Endothelial cell of umbilical vein (primary cell): ENCODE results near the gene ZC3H18. TPM values are rescaled to one million over a fixed set of nuclear protein-coding genes. Genes with fewer than 3 reads are reported as not detected.

ENCODE experiments used
- BruUV-seq: library from RNA; stranded (reverse); fragments of 400-500 nt; replicated peaks from 2 replicates; lab custom pipeline; 2021; lab: Mats Ljungman, UMichigan
- CTCF ChIA-PET: fragments of 300-600, 350-600 bp; sonication (Branson Sonifier 250); formaldehyde crosslinking; loops from one replicate; lab custom pipeline; 2021; ENCODE audit warnings: antibody characterized with exemption, inconsistent platforms; lab: Charles Lee
- POLR2A ChIA-PET: fragments of 300-600, 350-600 bp; sonication (Branson Sonifier 250); formaldehyde crosslinking; loops from one replicate; lab custom pipeline; 2021; ENCODE audit warnings: antibody characterized with exemption, inconsistent platforms; lab: Charles Lee
- DNase-seq: peaks from one replicate; pipeline ENCODE4 v3.0.0-alpha.2; 2011; ENCODE audit warnings: low read depth, low spot score
- FAIRE-seq: peaks from 2 replicates; lab custom pipeline; 2011; peaks lifted over from hg19 to GRCh38; lab: Jason Lieb, UNC
- H2AFZ ChIP-seq: 2 replicates; pipeline ENCODE4 v1.6.0; 2012; ENCODE audit warnings: low read depth, low read length, control low read depth, inconsistent platforms
- H3K27ac ChIP-seq: 2 replicates; pipeline ENCODE4 v1.5.1; 2011; ENCODE audit warnings: low read depth, mild to moderate bottlenecking, control low read depth, low read length, moderate library complexity; ENCODE audit not compliant: insufficient read depth
- H3K27me3 ChIP-seq, 2 experiments: 2 replicates each; pipeline versions ENCODE4 v1.6.0 to v1.6.1; 2011; ENCODE audit warnings: low read length in 2 of 2, mixed read lengths in 1 of 2; ENCODE audit not compliant: control insufficient read depth in 2 of 2, insufficient read depth in 2 of 2
- H3K36me3 ChIP-seq, 2 experiments: 2 replicates in 1 of 2; 3 replicates in 1 of 2; pipeline ENCODE4 v1.5.1; 2011; ENCODE audit warnings: low read length in 2 of 2, mild to moderate bottlenecking in 1 of 2, moderate library complexity in 1 of 2; ENCODE audit not compliant: control insufficient read depth in 2 of 2, insufficient read depth in 2 of 2; ENCODE audit errors: extremely low read depth in 1 of 2
- H3K4me1 ChIP-seq: 3 replicates; pipeline ENCODE4 v1.5.1; 2011; ENCODE audit warnings: mild to moderate bottlenecking, low read length; ENCODE audit not compliant: control insufficient read depth, insufficient read depth; ENCODE audit errors: extremely low read depth
- H3K4me2 ChIP-seq: 2 replicates; pipeline ENCODE4 v1.6.1; 2011; ENCODE audit warnings: low read length, control low read depth, mixed read lengths; ENCODE audit not compliant: insufficient read depth
- H3K4me3 ChIP-seq, 3 experiments: fragments of 200-600 bp in 1 of 3; sonication (generic), shearing (Covaris generic) in 1 of 3; replicated peaks in 1 of 3; 2 replicates each; pipeline ENCODE4 v1.5.1; 2011 to 2016; ENCODE audit warnings: control low read depth in 3 of 3, low read length in 3 of 3, mild to moderate bottlenecking in 2 of 3, inconsistent platforms in 1 of 3, low read depth in 1 of 3, moderate library complexity in 1 of 3; ENCODE audit not compliant: insufficient read depth in 1 of 3
- H3K79me2 ChIP-seq: 2 replicates; pipeline ENCODE4 v1.6.0; 2012; ENCODE audit warnings: low read length, inconsistent platforms; ENCODE audit not compliant: control insufficient read depth, insufficient read depth
- H3K9ac ChIP-seq: replicated peaks from 2 replicates; pipeline ENCODE3; 2011; ENCODE audit warnings: low read length, control low read depth; ENCODE audit not compliant: insufficient read depth; ENCODE audit errors: extremely low read depth
- H3K9me1 ChIP-seq: replicated peaks from 3 replicates; pipeline ENCODE4 v1.6.0; 2011; ENCODE audit warnings: mild to moderate bottlenecking, low read length; ENCODE audit not compliant: control insufficient read depth, insufficient read depth; ENCODE audit errors: extremely low read depth
- H3K9me3 ChIP-seq: replicated peaks from 2 replicates; pipeline ENCODE4 v1.5.1; 2012; ENCODE audit warnings: low read length, inconsistent platforms; ENCODE audit not compliant: control insufficient read depth, insufficient read depth
- H4K20me1 ChIP-seq: replicated peaks from 2 replicates; pipeline ENCODE3; 2011; ENCODE audit warnings: mild to moderate bottlenecking, low read length; ENCODE audit not compliant: control insufficient read depth, insufficient read depth; ENCODE audit errors: extremely low read depth
- CTCF ChIP-seq, 2 donors: IDR thresholded peaks; 1 replicate in 1 of 2; 2 replicates in 1 of 2; pipeline ENCODE4 v1.5.1; 2011; ENCODE audit warnings: low read length in 2 of 2, mild to moderate bottlenecking in 2 of 2, moderate library complexity in 2 of 2, control low read depth in 1 of 2, inconsistent platforms in 1 of 2, low read depth in 1 of 2; ENCODE audit not compliant: insufficient read depth in 1 of 2; ENCODE audit errors: extremely low read depth in 1 of 2
- EZH2 ChIP-seq: IDR thresholded peaks from 2 replicates; pipeline ENCODE4 v1.6.1; 2012; ENCODE audit warnings: borderline replicate concordance, low read depth, mild to moderate bottlenecking, moderate library complexity, low read length, inconsistent platforms; ENCODE audit not compliant: severe bottlenecking
- FOS ChIP-seq: IDR thresholded peaks from 2 replicates; pipeline ENCODE4 v1.6.1; 2011; ENCODE audit warnings: mild to moderate bottlenecking, low read length, moderate library complexity, borderline replicate concordance; ENCODE audit not compliant: insufficient read depth
- GATA2 ChIP-seq: IDR thresholded peaks from 2 replicates; pipeline ENCODE4 v1.7.0; 2011; ENCODE audit warnings: low read depth, mild to moderate bottlenecking, moderate library complexity, mixed read lengths, low read length; ENCODE audit not compliant: insufficient read length, insufficient read depth
- JUN ChIP-seq: IDR thresholded peaks from 2 replicates; pipeline ENCODE4 v1.6.1; 2011; ENCODE audit warnings: borderline replicate concordance, low read depth; ENCODE audit not compliant: insufficient read length, insufficient read depth
- MAX ChIP-seq: IDR thresholded peaks from 2 replicates; pipeline ENCODE4 v1.6.1; 2011; ENCODE audit not compliant: insufficient read depth, insufficient read length
- MYC ChIP-seq: IDR thresholded peaks from one replicate; pipeline ENCODE4 v1.6.1; 2011; ENCODE audit warnings: mild to moderate bottlenecking, low read depth, low read length
- POLR2A ChIP-seq: IDR thresholded peaks from 2 replicates; pipeline ENCODE4 v1.6.1; 2012; ENCODE audit warnings: low read depth, mild to moderate bottlenecking, control low read depth, low read length
- POLR2AphosphoS5 ChIP-seq: IDR thresholded peaks from 2 replicates; pipeline ENCODE4 v1.6.1; 2012; ENCODE audit warnings: low read depth, mild to moderate bottlenecking, control low read depth, low read length, moderate library complexity; ENCODE audit not compliant: insufficient read depth
- dilution Hi-C: fragments of 300-500 bp; cut with MboI; formaldehyde crosslinking; loops from one replicate; pipeline ENCODE4 v1.15.0; 2019; ENCODE audit warnings: low sequenced_read_pairs; ENCODE audit not compliant: extremely low pct_ligation_motif_present
- intact Hi-C: fragments of 100-400 bp; cut with micrococcal nuclease; formaldehyde crosslinking; loops from one replicate; pipeline ENCODE4 v1.10.0; 2022
- polyA plus RNA-seq, 4 experiments: library from polyadenylated mRNA; depleted of rRNA in 3 of 4; stranded (reverse) in 3 of 4; unstranded in 1 of 4; fragments of >200 nt; gene quantifications; 2 replicates each; pipeline versions ENCODE4 v1.2.1 to v1.2.3, GENCODE V29; 2011 to 2012; ENCODE audit warnings: missing spikeins in 1 of 4
- total RNA-seq: library from RNA; stranded (reverse); gene quantifications from 2 replicates; pipeline ENCODE4 v1.2.3, GENCODE V29; 2021

The ZC3H18 gene
- total and polyA plus RNA-seq, 2 donors (not counting 3 experiments of a cell fraction or from before 2014, with no cell fraction given): 12.1 to 52.8 TPM

GRCh38 chr16:88630941-88631340, 60.7 kb downstream of the ZC3H18 start:
- DNase-seq (no peak), FAIRE-seq (no peak)
- Histone ChIP-seq H3K4me1 (peaks cover 8% of the 10 kb centered on the region), H3K27ac (no peak overlapping the region), H3K79me2 (no peaks in the 10 kb centered on the region), H3K9me1 (no peaks in the 10 kb centered on the region), H3K9me3 (no peaks in the 10 kb centered on the region), H3K4me2 (no peak overlapping the region), H3K4me3 (no peak overlapping the region), H4K20me1 (no peaks in the 10 kb centered on the region), H3K36me3 (peaks cover 2 to 16% of the 10 kb centered on the region in 2 experiments), H2AFZ (no peak overlapping the region), H3K9ac (no peak overlapping the region), H3K27me3 (no peaks in the 10 kb centered on the region)
- intact Hi-C loops (no loop called here), dilution Hi-C loops (no loop called here)
- TF ChIP-seq POLR2AphosphoS5 (no peak), JUN (no peak), GATA2 (no peak), EZH2 (no peak), MAX (no peak), MYC (no peak), FOS (no peak), CTCF (IDR thresholded peaks at IDR 0.05; ENCODE audit: extremely low read depth in 1 of 2, insufficient read depth in 1 of 2, low read depth in 1 of 2, low read length in 2 of 2) (no peak), POLR2A (no peak)
- ChIA-PET CTCF (no interaction called here), POLR2A (no interaction called here)
- BruUV-seq: no TSS peak
